HepG2 (cell line): ENCODE measurements around the gene GMEB2. TPM values are rescaled to one million over a fixed set of nuclear protein-coding genes. Genes with fewer than 3 reads are reported as not detected.

Source experiments
- CENPX ChIP-seq: sonication (generic); formaldehyde crosslinking; IDR thresholded peaks from 2 replicates; pipeline ENCODE4 v1.9.0; 2021; ENCODE audit warnings: mild to moderate bottlenecking, missing genetic modification reagents, moderate library complexity
- FOSL2 ChIP-seq: sonication (generic); formaldehyde crosslinking; IDR thresholded peaks from 2 replicates; pipeline ENCODE4 v1.4.0; 2020; ENCODE audit warnings: missing genetic modification reagents
- KMT2A ChIP-seq: sonication (generic); formaldehyde crosslinking; IDR thresholded peaks from 2 replicates; pipeline ENCODE4 v1.4.0; 2020; ENCODE audit warnings: missing genetic modification reagents
- RELA ChIP-seq: sonication (generic); formaldehyde crosslinking; IDR thresholded peaks from 2 replicates; pipeline ENCODE4 v1.4.0; 2020; ENCODE audit warnings: missing genetic modification reagents
- TBP ChIP-seq: sonication (generic); formaldehyde crosslinking; IDR thresholded peaks from 2 replicates; pipeline ENCODE4 v1.5.0; 2020; ENCODE audit warnings: missing genetic modification reagents
- ZNF124 ChIP-seq: sonication (generic); formaldehyde crosslinking; IDR thresholded peaks from 2 replicates; pipeline ENCODE4 v1.4.0; 2020; ENCODE audit warnings: missing genetic modification reagents
- ZNF646 ChIP-seq: sonication (generic); formaldehyde crosslinking; IDR thresholded peaks from 2 replicates; pipeline ENCODE4 v1.9.0; 2021; ENCODE audit warnings: mild to moderate bottlenecking, missing genetic modification reagents
- ZSCAN20 ChIP-seq: sonication (generic); formaldehyde crosslinking; IDR thresholded peaks from 2 replicates; pipeline ENCODE4 v1.4.0; 2020; ENCODE audit warnings: missing genetic modification reagents, mild to moderate bottlenecking, borderline replicate concordance
- polyA plus RNA-seq, 8 experiments: library from polyadenylated mRNA; depleted of rRNA in 3 of 8; stranded (reverse) in 7 of 8; unstranded in 1 of 8; fragments of >200 nt; fragmentation: Illumina TruSeq in 4 of 8; extraction: Trizol in 4 of 8; gene quantifications; 2 replicates each; pipeline versions ENCODE4 v1.2.1 to v1.2.3, GENCODE V29; 2011 to 2016; ENCODE audit warnings: low read depth in 4 of 8, missing spikeins in 1 of 8, mixed read lengths in 1 of 8; ENCODE audit not compliant: insufficient read depth in 1 of 8
- total RNA-seq, 5 experiments: library from RNA; depleted of rRNA; stranded (reverse); fragments of >200 nt; fragmentation: Illumina TruSeq; extraction: Trizol; gene quantifications; 2 replicates each; pipeline ENCODE4 v1.2.3, GENCODE V29; 2016; ENCODE audit warnings: low read depth in 1 of 5

GMEB2 gene
- total and polyA plus RNA-seq, 2 of the 13 experiments (the other 11 are each of a cell fraction or from before 2014, with no cell fraction given): 10.6 to 12.4 TPM

- TF ChIP-seq ZNF646 (CRISPR knock-in tag) (no peak), FOSL2 (CRISPR knock-in tag) (0 out of 2 replicates have a peak, but pooled peaks have one; percentile 8), CENPX (CRISPR knock-in tag) (no peak), KMT2A (CRISPR knock-in tag) (no peak), ZSCAN20 (CRISPR knock-in tag) (no peak), ZNF124 (CRISPR knock-in tag) (no peak), RELA (CRISPR knock-in tag) (no peak), TBP (CRISPR knock-in tag) (no peak)
Observed at GRCh38 chr20:63587776-63588591, 38.9 kb downstream of the GMEB2 start (continued).
